Measurements from ENCODE around the gene SLC25A36.

The SLC25A36 gene

DNA sequence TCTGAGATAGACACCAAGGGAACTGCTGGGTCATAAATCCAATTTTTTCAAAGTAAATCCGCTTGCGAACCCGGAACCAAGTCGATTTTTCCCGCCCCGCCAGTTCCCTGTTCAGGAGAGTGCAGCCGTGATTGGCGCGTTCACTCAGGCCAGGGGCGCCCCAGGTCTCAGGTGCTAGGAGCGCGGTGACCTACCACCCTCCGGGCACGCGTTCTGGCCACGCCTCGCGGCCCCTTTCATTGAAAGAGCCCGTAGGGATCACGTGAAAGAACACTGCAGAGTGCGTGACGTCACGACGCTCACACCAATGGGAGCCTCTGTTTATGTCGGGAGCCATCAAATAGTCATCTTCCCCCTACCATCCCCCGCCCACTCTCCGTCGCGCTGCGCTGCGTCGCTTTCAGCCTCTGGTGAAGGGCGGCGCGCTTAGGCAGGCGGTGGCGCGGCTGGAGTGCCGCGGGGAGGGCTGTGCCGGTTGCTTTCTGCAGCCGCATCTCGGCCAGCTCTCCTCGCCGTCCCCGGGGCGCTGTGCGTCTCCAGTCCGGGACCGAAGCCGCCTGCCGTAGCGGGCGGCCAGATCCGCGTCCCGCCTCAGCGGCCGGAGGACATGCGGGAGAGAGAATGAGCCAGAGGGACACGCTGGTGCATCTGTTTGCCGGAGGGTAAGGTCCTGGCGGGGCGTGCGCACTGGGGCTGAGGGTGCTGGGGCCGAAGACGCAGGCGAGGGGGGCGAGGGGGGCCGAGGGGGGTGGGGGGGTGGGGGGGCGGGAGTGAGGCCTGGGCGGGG, at the start of gene SLC25A36:
TSS of gene SLC25A36 (plus strand) at position 403 of the 787 bp plus-strand sequence. CDS start at position 622, 219 bp downstream.
- Mint-ChIP-seq H3K4me1 (peaks cover 30% of the 10 kb centered on the region), H3K9me3 (no peaks in the 10 kb centered on the region), H3K27ac (peak within 1 kb of the TSS; percentile 94), H3K4me3 (peak within 1 kb of the TSS; percentile 92), H3K36me3 (peaks cover 16% of the 10 kb centered on the region)
- DNase-seq (ENCODE audit: low spot score in 2 of 2) (peak; percentile 87 to 96), ATAC-seq (peak; percentile 98)

GRCh38 chr3:140896997-140897396, 44.6 kb upstream of the SLC25A36 start:
- no peak for ATAC-seq
- Mint-ChIP-seq H3K4me3 (no peak overlapping the region), H3K36me3 (no peaks in the 10 kb centered on the region), H3K9me3 (no peaks in the 10 kb centered on the region), H3K4me1 (no peaks in the 10 kb centered on the region), H3K27ac (no peak overlapping the region)
- DNase-seq (ENCODE audit: low spot score in 2 of 2): no peak

GRCh38 chr3:140898340-140899180, 43.1 kb upstream of the SLC25A36 start:
- Mint-ChIP-seq H3K4me1 (no peaks in the 10 kb centered on the region), H3K27ac (no peak overlapping the region), H3K4me3 (no peak overlapping the region), H3K9me3 (no peaks in the 10 kb centered on the region), H3K36me3 (no peaks in the 10 kb centered on the region)
- ATAC-seq (peak; percentile 26), DNase-seq (ENCODE audit: low spot score in 2 of 2) (no peak)

- no peaks in the 10 kb centered on the region for H3K4me1 Mint-ChIP-seq
- no peak overlapping the region for H3K27ac Mint-ChIP-seq
Measured at GRCh38 chr3:140899363-140899762, 42.3 kb upstream of the SLC25A36 start.

DNA sequence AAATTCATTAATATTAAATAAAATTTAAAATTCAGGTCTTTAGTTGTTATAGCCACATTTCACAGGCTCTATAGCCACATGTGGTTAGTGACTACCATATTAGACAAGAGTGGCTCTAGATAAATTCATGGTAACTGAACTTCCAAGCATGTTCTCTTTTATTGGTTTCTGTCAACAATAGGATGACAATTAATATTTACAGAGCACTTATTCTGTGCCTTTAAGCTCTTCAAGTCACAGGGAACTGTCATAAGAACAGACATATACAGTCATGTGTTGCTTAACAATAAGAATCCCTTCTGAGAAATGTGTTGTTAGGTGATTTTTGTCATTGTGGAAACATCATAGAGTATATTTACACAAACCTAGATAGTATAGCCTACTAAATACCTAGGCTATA, 38.8 kb upstream of the SLC25A36 start:
- ATAC-seq (no peak), DNase-seq (ENCODE audit: low spot score in 2 of 2) (no peak)
- H3K4me3 Mint-ChIP-seq: no peak overlapping the region
- H3K9me3 Mint-ChIP-seq: no peaks in the 10 kb centered on the region
- no peaks in the 10 kb centered on the region for H3K36me3 Mint-ChIP-seq
- no peak overlapping the region for H3K27ac Mint-ChIP-seq
- no peaks in the 10 kb centered on the region for H3K4me1 Mint-ChIP-seq

More at GRCh38 chr3:140899363-140899762, 42.3 kb upstream of the SLC25A36 start:
- Mint-ChIP-seq H3K36me3 (no peaks in the 10 kb centered on the region), H3K9me3 (no peaks in the 10 kb centered on the region), H3K4me3 (no peak overlapping the region)
- ATAC-seq (no peak), DNase-seq (ENCODE audit: low spot score in 2 of 2) (no peak)

- no peak for DNase-seq (ENCODE audit: low spot score in 2 of 2)
- Mint-ChIP-seq H3K4me3 (no peak overlapping the region), H3K4me1 (no peaks in the 10 kb centered on the region), H3K36me3 (no peaks in the 10 kb centered on the region), H3K9me3 (no peaks in the 10 kb centered on the region), H3K27ac (no peak overlapping the region)
- no peak for ATAC-seq
Measured at GRCh38 chr3:140903196-140903595, 38.4 kb upstream of the SLC25A36 start.

DNA sequence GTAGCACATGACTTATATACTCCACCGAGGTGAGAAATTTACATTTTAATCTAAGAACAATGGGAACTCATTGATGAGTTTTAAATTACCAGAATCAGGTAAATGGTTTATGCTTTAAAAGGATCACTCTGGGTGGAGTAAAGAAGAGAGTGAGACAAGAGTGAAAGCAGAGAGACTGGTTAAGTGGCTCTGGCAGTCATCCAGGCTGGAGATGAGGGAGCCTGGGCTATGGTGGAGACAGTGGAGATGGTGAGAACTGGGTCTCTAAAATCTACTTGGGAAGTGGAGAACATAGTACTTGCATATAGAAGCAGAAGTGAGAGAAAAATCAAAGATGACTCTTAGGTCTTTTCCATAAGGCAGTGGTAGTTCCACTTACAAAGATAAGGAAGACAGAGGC, 37.1 kb upstream of the SLC25A36 start:
- H3K4me1 Mint-ChIP-seq: no peaks in the 10 kb centered on the region
- H3K36me3 Mint-ChIP-seq: no peaks in the 10 kb centered on the region
- ATAC-seq: no peak

DNA sequence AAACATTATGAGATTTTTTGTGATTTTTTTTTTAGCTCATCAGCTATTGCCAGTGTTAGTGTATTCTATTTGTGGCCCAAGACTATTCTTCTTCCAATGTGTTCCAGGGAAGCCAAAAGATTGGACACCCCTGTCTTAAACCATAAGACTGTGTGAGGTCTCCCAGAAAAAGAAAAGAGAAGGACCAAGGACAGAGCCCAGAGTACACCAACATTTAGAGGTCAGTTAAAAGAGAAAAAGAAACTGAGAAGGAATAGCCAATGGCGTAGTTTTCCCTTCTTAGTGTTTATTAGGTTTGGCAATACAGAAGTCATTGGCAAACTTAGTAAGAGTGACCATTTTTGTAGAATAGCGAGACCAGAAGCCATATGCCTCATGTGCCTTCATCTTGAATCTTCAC, 36.1 kb upstream of the SLC25A36 start:
- Mint-ChIP-seq H3K36me3 (no peaks in the 10 kb centered on the region), H3K4me3 (no peak overlapping the region), H3K9me3 (no peaks in the 10 kb centered on the region), H3K4me1 (no peaks in the 10 kb centered on the region), H3K27ac (no peak overlapping the region)
- no peak for DNase-seq (ENCODE audit: low spot score in 2 of 2)
- no peak for ATAC-seq

More for the DNA sequence above, 37.1 kb upstream of the SLC25A36 start:
- DNase-seq (ENCODE audit: low spot score in 2 of 2): no peak
- no peak overlapping the region for H3K27ac Mint-ChIP-seq
- no peaks in the 10 kb centered on the region for H3K9me3 Mint-ChIP-seq
- H3K4me3 Mint-ChIP-seq: no peak overlapping the region

GRCh38 chr3:140906785-140907184, 34.9 kb upstream of the SLC25A36 start:
- Mint-ChIP-seq H3K4me1 (no peaks in the 10 kb centered on the region), H3K4me3 (no peak overlapping the region), H3K9me3 (no peaks in the 10 kb centered on the region), H3K27ac (no peak overlapping the region), H3K36me3 (no peaks in the 10 kb centered on the region)
- DNase-seq (ENCODE audit: low spot score in 2 of 2): no peak
- no peak for ATAC-seq

GRCh38 chr3:140910860-140911259, 30.8 kb upstream of the SLC25A36 start:
- no peak overlapping the region for H3K4me3 Mint-ChIP-seq
- H3K4me1 Mint-ChIP-seq: no peaks in the 10 kb centered on the region
- no peaks in the 10 kb centered on the region for H3K36me3 Mint-ChIP-seq
- no peak overlapping the region for H3K27ac Mint-ChIP-seq
- no peak for DNase-seq (ENCODE audit: low spot score in 2 of 2)
- ATAC-seq: no peak
- no peaks in the 10 kb centered on the region for H3K9me3 Mint-ChIP-seq

DNA sequence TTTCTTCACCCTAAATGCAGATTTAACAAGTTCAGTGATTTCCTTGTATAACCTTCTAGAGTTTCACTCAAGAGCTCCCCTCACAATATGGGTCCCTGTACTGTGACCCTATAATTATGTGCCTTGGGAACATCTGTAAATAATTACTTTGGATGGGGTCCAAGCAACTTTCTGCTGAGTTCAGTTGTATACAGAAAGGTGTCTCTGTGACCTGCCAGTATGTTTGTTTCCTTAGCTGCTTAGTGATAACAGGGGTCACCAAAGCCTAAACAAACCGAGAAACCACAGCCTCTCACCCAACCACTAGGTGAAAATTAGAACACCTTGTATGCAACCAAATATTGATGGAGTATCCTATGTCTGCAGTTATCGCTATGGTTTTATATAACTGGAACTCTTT, 29.8 kb upstream of the SLC25A36 start:
- Mint-ChIP-seq H3K36me3 (no peaks in the 10 kb centered on the region), H3K27ac (no peak overlapping the region), H3K4me3 (no peak overlapping the region), H3K4me1 (no peaks in the 10 kb centered on the region), H3K9me3 (no peaks in the 10 kb centered on the region)
- no peak for ATAC-seq
- DNase-seq (ENCODE audit: low spot score in 2 of 2): no peak

DNA sequence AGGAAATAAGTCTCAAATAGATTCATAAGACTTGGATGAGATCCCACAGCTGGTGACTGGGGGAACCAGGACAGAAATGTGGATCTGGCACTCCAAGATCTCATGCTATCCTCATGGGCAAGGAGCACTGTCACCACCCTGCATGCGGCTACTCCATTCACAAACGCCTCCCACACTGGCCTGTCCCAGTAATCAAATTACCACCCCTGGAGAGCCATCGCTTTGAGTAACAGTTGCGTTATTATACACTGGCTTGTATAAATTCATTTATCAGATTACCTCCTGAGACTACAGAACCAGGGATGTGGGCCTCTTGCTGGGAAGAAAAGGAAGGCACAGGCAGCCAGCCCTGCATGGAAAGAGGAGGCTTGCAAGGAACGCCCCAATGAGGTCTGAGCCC, 27.9 kb upstream of the SLC25A36 start:
- Mint-ChIP-seq H3K27ac (no peak overlapping the region), H3K9me3 (no peaks in the 10 kb centered on the region), H3K4me3 (no peak overlapping the region), H3K4me1 (no peaks in the 10 kb centered on the region), H3K36me3 (no peaks in the 10 kb centered on the region)
- ATAC-seq (no peak), DNase-seq (ENCODE audit: low spot score in 2 of 2) (no peak)

- DNase-seq (ENCODE audit: low spot score in 2 of 2) (no peak), ATAC-seq (no peak)
- Mint-ChIP-seq H3K4me3 (no peak overlapping the region), H3K36me3 (no peaks in the 10 kb centered on the region), H3K9me3 (no peaks in the 10 kb centered on the region), H3K27ac (no peak overlapping the region), H3K4me1 (no peaks in the 10 kb centered on the region)
Measured at GRCh38 chr3:140914384-140914945, 27.2 kb upstream of the SLC25A36 start.

DNA sequence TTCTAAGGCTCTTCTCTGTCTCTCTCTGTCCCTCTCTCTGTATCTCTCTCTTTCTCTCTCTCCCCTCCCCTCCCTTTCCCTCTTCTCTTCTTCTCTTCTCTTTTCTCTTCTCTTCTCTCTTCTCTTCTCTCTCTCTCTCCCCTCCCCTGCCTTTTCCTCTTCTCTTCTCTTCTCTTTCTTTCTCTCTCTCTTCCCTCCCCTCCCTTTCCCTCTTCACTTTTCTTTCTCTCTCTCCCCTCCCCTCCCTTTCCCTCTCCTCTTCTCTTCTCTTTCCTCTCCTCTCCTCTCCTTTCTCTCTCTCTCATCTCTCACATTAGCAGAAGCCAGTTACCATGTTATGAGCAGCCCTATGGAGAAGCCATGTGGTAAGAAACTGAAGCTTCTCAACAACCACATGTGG, 25.0 kb upstream of the SLC25A36 start:
- H3K9me3 Mint-ChIP-seq: no peaks in the 10 kb centered on the region
- no peak overlapping the region for H3K4me3 Mint-ChIP-seq
- no peaks in the 10 kb centered on the region for H3K4me1 Mint-ChIP-seq
- H3K27ac Mint-ChIP-seq: no peak overlapping the region
- no peaks in the 10 kb centered on the region for H3K36me3 Mint-ChIP-seq
- ATAC-seq (no peak), DNase-seq (ENCODE audit: low spot score in 2 of 2) (no peak)

GRCh38 chr3:140917772-140918171, 23.9 kb upstream of the SLC25A36 start:
- DNase-seq (ENCODE audit: low spot score in 2 of 2): no peak
- no peaks in the 10 kb centered on the region for H3K36me3 Mint-ChIP-seq

More at GRCh38 chr3:140917772-140918171, 23.9 kb upstream of the SLC25A36 start:
- ATAC-seq: no peak
- Mint-ChIP-seq H3K27ac (no peak overlapping the region), H3K4me1 (no peaks in the 10 kb centered on the region), H3K4me3 (no peak overlapping the region), H3K9me3 (no peaks in the 10 kb centered on the region)
